ENCODE results near the gene RAB3D.
"Not testable (repeated sequence)": the region's sequence is repeated elsewhere in the genome, so short reads cannot be mapped to it uniquely, and the experiment has no call there.

The RAB3D gene

GRCh38 chr19:11365557-11366117 lies 26.2 kb upstream of the RAB3D start:
- no peak for DNase-seq

DNA sequence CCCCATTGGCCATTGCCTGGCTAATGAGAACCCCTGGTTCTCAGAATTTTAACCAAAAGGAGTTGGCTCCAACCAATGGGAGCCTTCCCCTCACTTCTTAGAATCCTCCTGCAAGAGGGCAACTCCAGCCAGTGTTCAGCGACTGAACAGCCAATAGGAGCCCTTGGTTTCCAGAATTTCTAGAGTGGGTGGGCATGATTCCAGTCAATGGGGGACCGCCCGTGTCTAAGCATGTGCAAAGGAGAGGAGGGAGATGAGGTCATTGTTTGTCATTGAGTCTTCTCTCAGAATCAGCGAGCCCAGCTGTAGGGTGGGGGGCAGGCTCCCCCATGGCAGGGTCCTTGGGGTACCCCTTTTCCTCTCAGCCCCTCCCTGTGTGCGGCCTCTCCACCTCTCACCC lies 25.5 kb upstream of the RAB3D start:
- no peak for DNase-seq

DNA sequence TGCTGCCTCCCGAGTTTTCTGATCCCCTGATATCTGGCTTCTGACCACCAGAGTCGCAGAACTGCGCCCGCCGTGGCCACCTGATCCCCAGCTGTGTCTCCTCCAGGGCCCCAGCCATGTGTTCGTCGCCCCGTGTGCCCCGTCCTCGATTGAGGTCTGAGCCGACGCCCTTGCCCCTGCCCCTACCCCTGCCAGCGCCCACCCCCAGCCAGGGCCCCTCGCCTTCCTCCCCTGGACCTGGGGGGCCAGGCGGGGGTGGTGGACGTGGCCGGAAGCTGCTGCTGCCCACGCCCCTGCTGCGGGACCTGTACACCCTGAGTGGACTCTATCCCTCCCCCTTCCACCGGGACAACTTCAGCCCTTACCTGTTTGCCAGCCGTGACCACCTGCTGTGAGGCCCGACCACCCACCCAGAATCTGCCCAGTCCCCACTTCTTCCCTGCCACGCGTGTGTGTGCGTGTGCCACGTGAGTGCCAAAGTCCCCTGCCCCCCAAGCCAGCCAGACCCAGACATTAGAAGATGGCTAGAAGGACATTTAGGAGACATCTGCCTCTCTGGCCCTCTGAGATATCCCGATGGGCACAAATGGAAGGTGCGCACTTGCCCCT lies 24.9 kb upstream of the RAB3D start:
- no peak for DNase-seq

- no peak for DNase-seq
Measured at GRCh38 chr19:11363881-11364280, 24.4 kb upstream of the RAB3D start.

DNA sequence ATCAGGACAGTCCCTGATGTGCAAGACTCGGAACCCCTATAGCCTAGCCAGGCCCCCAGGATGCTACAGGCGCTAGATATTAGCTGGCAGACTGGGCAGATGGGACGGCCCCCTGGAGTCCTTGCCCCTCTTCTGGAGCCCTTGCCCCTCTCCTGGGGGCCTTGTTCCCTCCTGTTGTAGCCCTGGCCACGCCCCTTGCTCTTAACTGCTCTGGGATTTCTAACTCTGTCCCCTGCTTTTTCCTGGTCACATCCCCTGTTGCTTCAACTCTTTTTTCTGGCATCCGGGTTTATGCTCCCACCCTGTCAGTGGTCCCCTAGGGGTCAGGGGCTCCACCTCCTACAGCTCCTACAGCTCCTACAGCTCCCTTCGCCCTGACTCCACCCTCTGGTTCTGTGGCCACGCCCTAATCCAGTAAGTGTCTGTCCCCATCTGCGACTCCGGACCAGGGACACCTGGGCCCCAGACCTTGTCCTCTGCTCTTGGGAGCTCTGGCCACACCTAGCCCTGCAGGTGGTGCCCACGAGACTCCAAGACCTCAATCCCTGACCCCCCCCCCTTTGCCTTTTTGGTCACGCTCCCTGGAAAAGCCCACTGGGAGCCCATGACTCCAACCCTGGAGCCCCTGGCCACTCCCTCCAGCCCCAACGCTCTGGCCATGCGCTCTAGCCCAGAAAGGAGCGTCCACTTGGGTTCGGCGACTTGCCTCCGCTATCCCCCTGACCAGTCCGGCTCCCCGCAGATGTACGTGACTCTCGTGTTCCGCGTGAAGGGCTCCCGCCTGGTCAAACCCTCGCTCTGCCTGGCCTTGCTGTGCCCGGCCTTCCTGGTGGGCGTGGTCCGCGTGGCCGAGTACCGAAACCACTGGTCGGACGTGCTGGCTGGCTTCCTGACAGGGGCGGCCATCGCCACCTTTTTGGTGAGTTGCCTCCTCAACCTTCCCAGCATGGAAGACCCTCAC lies 22.6 kb upstream of the RAB3D start:
- no peak for DNase-seq

DNA sequence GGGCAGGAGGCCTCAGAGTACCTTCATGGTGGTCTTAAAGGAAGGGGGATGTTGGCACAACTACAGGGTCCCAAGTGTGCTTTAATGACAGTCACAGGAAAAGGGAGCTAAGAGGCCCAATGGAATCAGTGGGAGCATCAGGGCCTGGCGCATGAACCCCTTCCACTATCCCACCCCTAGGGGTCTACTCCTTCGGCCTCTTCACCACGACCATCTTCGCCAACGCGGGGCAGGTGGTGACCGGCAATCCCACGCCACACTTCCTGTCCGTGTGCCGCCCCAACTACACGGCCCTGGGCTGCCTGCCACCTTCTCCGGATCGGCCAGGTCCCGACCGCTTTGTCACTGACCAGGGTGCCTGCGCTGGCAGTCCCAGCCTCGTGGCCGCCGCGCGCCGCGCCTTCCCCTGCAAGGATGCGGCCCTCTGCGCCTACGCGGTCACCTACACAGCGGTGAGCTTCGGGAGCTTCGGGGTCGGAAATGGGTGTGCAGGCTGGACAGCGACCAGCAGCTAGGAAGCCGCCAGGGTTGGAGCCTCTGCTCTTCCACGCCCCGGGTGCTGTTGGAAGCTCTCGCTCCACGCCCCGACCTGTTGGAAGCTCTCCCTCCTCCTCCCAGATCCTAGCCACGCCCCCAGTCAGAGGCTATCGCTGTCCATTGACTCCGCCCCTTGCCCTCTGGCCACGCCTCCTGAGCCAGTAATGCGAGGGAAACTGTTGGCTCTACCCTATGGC lies 21.7 kb upstream of the RAB3D start:
- DNase-seq, result peak; percentile 62

DNA sequence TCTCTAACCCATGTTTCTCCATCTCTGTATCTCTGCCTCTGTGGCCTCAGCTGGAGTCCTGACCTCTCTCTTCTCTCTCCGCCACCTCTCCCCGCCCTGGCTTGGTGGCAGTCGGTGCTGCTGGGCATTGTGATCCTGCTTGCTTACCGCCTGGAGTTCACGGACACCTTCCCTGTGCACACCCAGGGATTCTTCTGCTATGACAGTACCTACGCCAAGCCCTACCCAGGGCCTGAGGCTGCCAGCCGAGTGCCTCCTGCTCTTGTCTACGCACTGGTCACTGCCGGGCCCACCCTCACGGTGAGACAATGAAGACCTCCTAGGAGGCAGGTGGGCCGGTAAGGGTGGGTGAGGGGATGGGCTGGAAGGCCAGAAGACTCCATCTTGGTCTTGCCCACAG lies 20.0 kb upstream of the RAB3D start:
- DNase-seq, result no peak

- no peak for DNase-seq
Measured at GRCh38 chr19:11356676-11357550, 17.5 kb upstream of the RAB3D start.

DNA sequence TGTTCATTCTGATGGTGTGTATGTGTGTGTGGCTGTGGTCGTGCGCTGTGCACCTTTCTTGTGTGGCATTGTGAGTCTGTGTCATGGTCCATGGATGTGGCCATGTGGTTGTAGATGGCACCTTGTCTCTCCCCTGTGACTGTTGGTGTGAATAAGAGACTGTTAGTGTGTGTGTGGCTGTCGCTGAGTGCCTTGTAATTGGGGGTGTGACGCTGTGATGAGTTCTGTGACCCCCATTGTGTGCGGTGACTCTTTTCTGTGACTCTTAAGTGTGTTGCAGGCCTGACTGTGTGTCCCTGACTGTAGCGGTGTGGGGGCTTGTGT lies 16.6 kb upstream of the RAB3D start:
- DNase-seq, result no peak

DNA sequence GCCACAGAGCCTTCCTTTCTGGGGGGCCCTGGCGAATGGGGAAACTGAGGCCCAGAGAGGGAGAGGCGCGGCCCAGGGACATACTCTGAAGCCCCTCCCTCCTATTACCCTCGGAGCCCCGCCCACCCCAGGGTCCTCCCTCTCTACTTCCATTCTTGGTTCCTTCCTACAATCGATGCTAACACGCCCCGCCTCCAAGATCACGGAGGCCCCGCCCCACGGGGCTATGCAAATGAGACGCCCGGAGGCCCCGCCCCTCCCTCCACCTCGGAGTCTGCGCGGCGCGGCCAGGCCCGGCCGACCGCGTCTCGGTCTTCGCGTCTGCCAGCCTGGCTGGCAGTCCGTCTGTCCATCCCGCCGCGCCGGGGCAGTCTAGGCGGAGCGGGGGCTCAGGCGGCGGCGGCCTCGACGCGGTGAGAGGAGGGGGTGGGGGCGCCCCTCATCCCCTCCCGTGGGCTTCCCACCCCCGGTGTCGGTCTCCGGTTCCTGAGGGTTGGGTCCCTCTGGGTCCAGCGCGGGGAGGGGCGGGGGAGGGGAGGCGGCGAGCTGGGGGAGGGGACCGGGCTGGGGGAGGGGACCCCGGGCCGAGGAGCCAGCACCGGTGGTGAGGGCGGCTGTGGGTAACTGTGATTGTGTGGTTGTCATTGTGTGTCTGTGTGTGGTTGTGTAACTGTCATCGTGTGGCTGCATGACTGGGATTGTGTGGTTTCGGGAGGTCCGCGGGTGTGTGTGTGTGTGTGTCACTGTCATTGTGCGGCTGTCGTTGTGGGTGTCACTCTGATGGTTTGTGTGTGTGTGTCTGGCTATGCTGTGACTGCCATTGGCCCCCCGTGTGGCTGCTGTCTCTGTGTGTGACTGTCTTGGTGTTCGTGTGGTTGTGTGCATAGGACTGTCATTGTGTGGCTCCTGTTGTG lies 16.0 kb upstream of the RAB3D start, which contains the start of gene PLPPR2:
TSS of gene PLPPR2 (plus strand) at position 273 of the 914 bp plus-strand sequence. CDS start 2,242 bp downstream, outside the sequence.
- DNase-seq, result peak; percentile 96

DNA sequence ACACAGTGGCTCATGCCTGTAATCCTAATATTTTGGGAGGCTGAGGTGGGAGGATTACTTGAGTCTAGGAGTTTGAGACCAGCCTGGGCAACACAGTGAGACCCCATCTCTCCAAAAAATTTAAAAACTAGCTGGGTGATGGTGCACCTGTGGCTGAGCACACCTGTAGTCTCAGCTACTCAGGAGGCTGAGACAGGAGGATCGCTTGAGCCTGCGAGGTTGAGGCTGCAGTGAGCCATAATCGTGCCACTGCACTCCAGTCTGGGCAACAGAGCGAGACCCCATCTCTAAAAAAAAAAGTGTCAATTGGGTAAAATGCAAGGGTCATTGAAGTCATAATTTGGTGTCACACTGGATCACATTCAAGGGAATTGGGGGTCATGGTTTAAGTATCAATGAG lies 14.6 kb upstream of the RAB3D start:
- not testable (repeated sequence) for DNase-seq

- DNase-seq, result no peak
Measured at GRCh38 chr19:11349171-11349570, 9.7 kb upstream of the RAB3D start.

DNA sequence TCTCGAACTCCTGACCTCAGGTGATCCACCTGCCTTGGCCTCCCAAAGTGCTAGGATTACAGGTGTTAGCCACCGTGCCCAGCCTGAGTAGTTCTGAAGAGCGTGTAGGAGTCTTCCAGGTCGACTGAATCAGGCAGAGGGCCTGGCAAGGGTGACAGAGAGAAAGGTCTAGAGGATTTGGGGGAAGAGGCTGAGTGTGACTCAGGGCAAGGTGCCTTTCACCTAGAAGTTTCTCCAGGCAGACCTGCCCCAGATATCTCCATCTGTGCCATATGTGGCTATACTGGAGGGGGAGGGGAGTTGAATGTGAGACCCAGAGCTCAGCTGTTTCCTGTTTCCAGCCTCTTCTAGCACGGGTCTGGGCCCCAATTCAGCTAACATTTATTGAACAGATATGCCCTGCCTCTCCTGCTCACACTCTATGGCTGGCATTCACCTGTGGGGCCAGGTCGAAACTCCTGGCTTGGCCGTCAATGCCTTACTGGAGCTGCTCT lies 8.1 kb upstream of the RAB3D start:
- no peak for DNase-seq

DNA sequence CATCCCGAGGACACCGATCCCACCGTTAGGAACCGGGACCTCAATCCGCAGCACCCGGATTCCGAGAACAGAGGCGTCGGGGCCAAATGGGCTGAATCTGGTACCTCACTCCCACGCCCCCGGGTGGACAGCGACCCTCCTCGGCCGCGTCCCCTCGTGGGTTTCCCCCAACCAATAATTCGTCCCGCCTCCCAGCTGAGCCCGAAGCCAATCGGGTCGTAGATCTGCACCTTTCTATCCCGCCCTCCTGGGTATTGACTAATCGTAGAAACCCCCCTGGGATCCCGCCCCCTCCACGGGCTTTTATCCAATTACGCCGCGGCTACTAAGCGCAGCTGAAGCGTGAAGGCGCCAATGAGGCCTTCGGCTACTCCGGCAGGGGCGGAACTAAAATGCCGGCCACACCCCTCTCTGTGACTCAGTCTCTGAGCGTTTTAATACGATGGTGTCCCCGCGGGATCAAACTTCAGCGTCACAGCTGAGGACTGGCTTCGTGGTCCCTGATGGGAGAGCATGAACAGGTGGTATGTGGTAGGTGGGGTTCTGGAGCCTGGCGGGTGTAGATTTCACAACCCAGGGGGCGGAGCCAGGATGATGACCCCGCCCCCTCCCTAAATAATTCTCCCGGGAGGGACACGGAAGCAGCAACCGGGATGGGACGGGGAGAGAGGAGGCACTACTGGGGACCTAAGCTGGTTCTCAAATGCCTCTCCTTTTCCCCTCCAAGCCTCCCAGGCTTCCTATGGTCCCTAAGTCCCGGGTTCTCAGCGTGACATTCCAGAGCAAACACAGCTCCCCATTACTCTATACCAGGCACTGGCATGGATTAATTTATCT lies 6.9 kb upstream of the RAB3D start, which contains the start of the genes CCDC159 and TMEM205:
TSS of gene CCDC159 (plus strand) at position 416 of the 837 bp plus-strand sequence. CDS start at position 504, 88 bp downstream.
TSS of gene TMEM205 (minus strand) at position 165 of the 837 bp plus-strand sequence. CDS start 649 bp downstream, outside the sequence.
- DNase-seq, result peak; percentile 100

DNA sequence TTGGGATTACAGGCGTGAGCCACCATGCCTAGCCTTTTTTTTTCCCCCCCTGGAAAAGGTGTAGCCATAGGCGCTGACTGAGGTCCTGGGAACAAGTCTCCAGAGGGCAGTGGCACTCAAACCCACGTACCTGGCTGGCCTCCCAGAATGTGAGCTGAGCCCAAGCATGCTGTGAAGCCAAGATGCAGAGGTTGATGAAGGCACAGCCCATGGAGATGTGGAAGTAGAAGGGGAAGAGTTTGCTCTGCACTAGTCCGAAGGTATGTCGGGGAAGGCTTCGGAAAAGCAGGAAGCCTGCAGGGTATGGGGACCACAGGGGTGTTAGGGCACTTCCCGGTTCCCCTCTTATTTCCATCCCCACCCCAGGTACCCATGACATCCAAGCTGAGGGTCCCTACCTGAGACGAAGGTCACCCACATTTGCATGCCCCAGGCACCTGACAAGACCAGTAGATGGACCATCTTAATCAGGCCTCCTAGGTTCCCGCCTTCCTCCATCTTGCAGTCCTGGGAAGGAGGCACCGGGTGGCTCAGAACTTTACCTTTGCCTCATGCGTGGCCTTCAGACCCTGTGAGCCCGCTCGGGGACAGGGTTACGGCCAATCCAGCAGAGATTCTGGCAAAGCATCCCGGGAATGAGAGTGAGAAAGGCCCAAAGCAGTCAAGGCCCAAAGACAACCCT lies 5.8 kb upstream of the RAB3D start:
- no peak for DNase-seq

DNA sequence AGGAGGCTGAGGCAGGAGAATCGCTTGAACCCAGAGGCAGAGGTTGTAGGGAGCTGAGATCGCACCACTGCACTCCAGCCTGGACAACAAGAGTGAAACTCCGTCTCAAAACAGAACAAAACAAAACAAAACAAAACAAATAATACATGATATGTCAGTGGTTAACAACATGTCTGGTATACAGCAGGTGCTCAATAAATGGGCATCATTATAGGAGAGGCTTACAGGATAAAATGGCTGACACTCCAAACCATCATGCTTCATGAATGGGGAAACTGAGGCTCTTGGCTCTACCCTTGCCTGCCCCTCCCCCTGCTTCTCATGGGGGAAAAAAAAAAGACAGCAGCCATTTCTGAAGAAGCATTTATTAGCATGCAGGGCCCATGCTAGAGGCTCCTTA lies 3.0 kb upstream of the RAB3D start:
- DNase-seq, result no peak

DNA sequence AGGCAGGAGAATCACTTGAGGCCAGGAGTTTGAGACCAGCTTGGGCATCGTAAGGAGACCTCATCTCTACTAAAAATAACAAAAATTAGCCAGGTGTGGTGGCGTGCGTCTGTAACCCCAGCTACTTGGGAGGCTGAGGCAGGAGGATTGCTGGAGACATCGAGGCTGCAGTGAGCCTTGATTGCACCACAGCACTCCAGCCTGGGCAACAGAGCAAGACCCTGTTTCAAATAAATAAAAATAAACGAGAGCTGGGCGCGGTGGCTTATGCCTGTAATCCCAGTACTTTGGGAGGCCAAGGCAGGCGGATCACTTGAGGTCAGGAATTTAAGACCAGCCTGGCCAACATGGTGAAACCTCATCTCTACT lies 626 bp upstream of the RAB3D start:
- not testable (repeated sequence) for DNase-seq

GRCh38 chr19:11338569-11339253 lies 746 bp downstream of the RAB3D start:
- no peak for DNase-seq

GRCh38 chr19:11338121-11338520 lies 1.3 kb downstream of the RAB3D start:
- DNase-seq, result no peak

All from hematopoietic multipotent progenitor cell treated with erythropoietin and hydrocortisone succinate and interleukin-3 and kit ligand, for 6 days (in vitro differentiated cells).